GM19467 (cell line): ENCODE results near the gene VAMP2.

ENCODE experiments used
- ATAC-seq: cut with Tn5 transposase; IDR thresholded peaks from one replicate; pipeline ENCODE4 v1.9.1; 2021; ENCODE audit warnings: mild to moderate bottlenecking, moderate library complexity; ENCODE audit not compliant: unreplicated experiment

Gene VAMP2

DNA sequence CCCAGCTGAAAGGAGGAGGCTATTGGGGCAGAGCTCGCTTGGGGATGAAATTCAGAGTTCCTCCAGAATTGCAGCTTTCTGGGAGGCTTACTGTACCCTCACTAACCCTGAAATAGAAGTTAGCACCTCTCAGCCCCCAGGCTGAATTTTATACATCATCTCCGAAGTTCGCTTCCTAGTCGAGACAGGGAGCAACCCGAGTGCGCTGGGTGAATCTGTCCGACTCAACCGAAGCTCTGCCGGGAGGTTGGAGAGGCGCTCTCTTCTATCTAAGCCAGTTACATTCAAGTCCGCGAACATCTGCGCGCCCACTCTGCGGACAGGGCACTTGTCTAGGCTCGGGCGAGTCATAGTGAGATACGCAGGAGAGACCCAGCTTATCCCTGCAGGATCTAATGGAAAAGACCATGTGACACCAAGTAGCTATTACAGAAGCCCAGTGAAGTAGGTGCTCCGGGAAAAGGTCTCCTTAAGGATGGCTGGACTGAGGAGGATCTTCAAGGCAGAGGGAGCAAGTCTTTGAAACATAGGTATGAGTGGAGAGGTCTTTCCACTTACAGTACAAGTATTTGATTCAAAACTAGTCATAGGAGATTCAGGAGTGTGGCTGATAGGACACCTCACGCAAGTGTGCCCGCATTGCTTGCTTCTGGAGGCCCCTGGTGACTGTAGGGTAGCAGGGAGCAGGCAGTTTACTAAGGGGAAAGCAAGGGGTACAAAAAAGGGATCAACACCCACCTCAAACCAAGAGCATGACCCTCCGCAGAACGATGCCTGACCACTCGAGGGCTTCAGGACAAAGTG lies 38.2 kb downstream of the VAMP2 start:
- no peak for ATAC-seq

DNA sequence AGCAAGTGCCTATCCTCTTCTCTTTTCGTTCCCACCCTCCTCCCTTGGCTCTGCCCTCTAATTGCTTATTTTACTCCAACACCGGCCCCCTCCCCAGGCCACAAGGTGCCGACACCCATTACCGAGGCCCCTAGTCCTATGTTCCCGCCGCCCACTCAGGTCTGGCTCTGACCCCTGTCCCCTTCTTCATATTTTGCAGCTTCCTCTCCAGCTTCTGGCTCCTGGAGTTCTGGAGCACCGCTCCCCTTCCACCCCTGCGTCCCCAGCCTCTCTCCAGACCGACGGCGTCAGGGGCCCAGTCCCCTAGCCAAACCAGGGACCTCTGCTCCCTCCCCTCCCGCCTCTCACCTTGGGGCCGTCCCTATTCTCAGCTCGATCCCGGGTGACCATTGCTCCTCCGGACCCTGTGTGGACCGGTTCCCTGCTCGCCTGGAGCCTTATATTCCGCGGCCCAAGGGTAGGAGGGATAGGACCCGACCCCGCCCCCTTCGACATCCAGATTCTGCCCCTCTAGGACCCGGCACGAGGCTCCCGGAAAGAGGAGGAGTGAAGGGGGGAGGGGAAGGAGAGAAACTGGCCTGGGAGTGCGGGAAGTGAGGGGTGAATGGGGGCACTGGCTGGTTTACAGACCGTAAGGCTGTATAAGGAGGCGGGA lies 38.9 kb downstream of the VAMP2 start, which contains the start of gene HES7:
Gene HES7 (minus strand): TSS at position 412 of the 655 bp plus-strand sequence. CDS start 22 bp downstream, at position 390.
- no peak for ATAC-seq

- ATAC-seq, result no peak
Observed at GRCh38 chr17:8122924-8123694, 39.6 kb downstream of the VAMP2 start.

- ATAC-seq, result no peak
Observed at GRCh38 chr17:8122422-8122923, 40.3 kb downstream of the VAMP2 start.

DNA sequence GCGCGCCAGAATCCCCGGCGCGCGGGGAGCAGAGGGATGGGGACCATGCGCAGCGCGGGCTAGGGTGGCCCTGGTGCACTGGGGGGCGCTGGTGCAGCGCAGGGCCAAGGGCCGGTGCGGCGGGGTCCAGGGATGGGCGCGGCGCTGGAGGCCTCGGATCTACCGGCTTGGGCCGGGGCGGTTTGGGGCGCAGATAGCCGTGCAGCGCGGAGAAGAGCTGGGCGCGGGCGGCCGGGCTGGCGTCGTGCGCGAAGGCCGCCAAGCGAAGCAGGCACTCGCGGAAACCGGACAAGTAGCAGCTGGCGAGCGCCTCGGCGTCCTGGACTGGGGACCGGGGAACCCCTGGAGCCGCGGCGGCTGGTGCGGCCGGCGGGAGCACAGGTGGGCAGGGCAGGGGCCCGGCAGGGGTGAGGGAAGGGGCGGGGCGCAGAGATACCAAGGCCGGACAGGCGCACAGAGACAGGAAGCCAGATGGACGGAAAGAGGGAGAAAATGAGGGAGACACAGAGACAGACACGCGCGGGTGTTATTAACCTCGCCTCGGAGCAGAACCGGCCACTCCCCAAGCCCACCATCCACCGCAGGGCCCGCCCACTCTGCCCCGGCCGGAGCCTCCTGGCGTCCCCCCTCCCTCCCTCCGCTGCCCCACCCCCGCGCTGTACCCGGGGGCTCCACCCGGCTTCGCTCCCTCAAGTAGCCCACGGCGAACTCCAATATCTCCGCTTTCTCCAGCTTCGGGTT lies 40.9 kb downstream of the VAMP2 start:
- no peak for ATAC-seq

- no peak for ATAC-seq
Observed at GRCh38 chr17:8121407-8121680, 41.4 kb downstream of the VAMP2 start.

DNA sequence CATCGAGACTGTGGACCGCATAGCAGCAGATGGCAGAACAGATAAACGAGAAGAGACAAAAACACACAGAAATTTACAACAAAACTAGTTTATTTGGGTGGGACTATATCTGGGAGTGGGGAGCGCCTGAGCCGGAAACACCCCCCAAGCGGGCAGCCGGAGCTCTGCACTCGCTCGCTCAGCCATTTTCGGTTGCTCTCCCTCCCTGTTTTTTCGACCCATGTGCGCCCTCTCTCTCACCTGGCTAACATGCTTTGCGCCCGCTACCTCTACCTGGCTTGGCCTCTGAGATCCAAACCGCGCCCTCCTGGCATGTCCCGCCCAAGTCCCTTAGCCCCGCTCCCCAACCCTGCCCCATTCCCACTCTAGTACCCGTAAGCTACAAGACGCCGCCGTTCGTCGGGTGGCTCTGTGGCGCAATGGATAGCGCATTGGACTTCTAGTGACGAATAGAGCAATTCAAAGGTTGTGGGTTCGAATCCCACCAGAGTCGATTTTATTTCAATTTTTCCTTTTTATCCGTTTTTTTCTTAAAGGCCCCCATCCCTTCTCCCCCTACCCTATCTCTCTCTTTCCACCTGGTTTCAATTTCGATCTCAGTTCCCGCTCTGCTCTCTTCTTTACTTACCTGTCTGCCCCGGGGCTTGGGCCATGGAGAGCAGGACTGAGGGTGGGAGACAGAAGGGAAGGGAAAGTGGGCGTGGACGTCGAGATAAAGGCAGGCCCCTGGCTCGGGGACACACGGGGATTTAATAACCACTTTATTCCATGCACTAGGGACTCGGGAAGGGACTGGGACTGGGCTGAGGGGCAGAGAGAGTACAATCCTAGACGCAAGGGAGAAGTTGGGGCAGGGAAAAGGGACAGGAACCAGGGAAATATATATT lies 42.0 kb downstream of the VAMP2 start:
- ATAC-seq, result no peak

DNA sequence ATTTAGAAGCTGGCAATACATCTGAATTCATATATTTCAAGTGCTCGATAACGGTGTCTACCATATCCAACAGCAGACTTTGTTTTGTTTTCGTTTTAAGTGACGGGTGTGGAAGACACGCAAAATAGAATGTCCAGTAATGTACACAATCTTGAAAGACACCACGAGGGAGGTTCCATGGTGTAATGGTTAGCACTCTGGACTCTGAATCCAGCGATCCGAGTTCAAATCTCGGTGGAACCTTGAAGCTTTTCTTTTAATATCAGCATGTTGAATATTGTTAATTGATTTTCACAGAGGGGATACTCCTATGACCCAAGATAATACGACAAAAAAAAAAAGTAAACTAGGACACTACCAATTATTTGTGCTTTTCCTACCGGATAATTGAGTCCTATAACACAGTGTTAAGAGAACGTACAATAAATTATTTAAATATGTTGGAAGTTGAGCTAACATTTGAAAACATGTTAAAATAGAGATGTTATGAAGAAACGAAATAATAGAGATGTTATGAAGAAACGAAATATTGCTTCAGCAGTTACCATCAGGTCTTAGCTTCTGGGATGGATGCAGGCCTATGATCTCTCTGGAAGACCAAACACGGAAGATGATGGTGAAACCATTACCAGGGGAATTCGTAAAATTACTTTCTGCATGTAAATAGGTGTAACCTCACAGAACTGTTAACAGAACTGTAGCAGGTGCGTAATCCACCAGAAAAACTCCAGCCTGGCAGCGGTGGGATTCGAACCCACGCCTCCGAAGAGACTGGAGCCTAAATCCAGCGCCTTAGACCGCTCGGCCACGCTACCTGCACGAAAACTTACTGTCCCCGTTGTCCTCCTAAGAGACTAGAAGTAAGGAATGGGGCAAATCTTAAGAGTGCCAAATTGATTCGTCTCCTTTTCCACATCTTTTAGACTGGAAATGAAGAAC lies 42.9 kb downstream of the VAMP2 start:
- ATAC-seq, result peak; percentile 35

- ATAC-seq, result peak; percentile 31
Observed at GRCh38 chr17:8118769-8119580, 43.8 kb downstream of the VAMP2 start.

DNA sequence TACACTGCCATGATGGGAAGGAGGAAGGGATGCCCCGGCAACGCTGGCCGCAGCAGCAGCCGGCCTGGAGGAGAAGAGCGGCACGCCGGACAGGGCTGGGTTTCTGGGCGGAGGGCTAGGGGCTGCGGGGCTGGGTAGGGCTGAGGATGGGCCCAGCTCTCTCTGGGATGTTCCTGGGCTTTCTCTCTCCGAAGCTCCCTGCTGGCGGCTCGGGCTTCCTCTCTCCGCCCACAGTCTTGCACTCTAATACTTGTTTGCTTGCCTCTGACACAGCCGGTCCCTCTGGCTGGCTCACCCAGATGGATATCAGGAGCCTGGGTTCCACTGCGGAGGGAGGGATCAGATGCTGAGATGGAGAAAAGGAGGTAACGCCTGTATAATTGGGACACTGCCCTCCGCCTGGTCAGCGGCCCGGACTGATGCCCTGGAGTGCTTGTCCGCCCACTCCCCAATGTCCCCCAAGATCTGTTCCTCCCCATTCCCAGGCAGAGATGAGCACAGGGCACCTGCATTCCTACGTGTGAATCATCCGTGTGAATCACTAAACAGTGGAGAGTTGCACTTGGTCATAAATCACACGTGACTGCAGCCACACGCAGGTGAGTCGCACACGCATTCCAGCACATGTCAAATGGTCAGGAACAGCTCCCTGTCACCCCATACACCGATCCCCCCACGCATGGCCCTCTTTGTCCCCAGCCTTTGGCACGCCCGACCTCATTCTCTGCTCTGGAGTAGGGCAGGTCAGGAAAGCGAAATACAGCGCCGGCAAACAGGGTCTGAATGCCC lies 44.6 kb downstream of the VAMP2 start, which contains the start of gene ALOXE3:
Gene ALOXE3 (minus strand): TSS at position 535 of the 789 bp plus-strand sequence. CDS start 524 bp downstream, at position 11.
- no peak for ATAC-seq

GRCh38 chr17:8117367-8117979 lies 45.3 kb downstream of the VAMP2 start:
- no peak for ATAC-seq

DNA sequence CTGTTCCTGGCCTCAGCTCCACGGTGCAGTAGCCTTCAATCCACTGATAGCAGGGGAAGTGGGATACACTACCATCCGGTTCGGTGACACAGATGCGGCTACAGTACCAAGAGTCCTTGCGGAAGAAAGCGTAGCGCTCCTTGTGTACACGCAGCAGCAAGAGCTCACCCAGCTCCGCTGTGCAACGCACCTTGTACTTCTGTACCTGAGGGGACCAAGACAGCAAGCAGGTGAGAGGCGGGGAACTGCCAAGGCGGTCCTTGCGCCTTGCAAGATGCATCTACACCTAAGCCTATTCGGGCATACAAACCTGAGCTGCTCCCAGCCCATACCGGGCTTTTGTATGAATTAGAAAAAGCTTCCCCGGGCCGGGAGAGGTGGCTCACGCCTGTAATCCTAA lies 46.0 kb downstream of the VAMP2 start:
- ATAC-seq, result no peak

DNA sequence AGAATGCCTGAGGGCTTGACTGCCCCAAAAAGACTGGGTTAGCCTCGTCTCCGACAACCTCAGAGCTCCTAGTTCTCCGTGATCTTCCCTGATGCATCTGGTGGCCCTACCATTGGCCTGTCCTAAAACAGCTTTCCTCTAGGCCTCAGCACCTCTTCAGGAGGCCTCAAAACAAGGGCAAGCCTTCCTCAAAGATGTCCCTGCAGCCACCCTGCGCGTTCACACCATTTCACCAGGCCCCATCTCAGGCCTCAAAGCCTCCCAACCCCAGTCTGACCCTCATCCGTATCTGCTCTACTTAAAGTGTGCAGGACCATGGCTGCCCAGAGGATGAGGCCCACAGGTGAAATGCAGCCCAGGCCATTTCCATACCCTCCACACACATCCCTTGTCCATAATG lies 51.8 kb downstream of the VAMP2 start:
- no peak for ATAC-seq

DNA sequence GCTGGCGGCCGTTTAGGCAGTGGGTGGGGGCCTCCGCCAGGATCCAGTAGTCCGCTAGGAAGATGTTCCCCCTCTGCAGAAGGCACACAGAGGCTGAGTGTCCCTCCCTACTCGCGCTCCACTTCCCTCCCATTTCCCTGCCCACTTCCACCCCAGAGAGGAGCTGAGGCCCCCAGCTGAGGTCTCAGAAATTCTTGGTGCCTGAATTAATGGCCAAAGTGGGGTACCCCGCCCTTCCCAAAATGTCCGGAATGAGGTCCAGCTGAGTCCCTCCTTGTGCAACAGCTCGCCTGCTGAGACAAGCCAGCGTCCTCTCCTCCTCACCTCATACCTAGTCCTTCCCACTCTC lies 52.3 kb downstream of the VAMP2 start:
- no peak for ATAC-seq

- ATAC-seq, result no peak
Observed at GRCh38 chr17:8109661-8110455, 52.9 kb downstream of the VAMP2 start.
